AG09309 (cell line): ENCODE measurements around the gene PYCR2.
"Not testable (repeated sequence)": the region's sequence is repeated elsewhere in the genome, so short reads cannot be mapped to it uniquely, and the experiment has no call there.

Experiments used
- DNase-seq: peaks from one replicate; pipeline ENCODE4 v3.0.0-alpha.2; 2010; ENCODE audit warnings: low read depth
- H3K4me3 ChIP-seq: 2 replicates; pipeline ENCODE4 v1.5.1; 2011; ENCODE audit warnings: mild to moderate bottlenecking, low read depth, low read length, moderate library complexity; ENCODE audit not compliant: control insufficient read depth
- TF ChIP-seq, protein P1 (sequence below): IDR thresholded peaks from 2 replicates; pipeline ENCODE4 v1.5.1; 2011; ENCODE audit warnings: mild to moderate bottlenecking, low read depth, low read length, inconsistent platforms; ENCODE audit not compliant: insufficient read depth, control insufficient read depth; ENCODE audit errors: missing control alignments

PYCR2 gene

DNA sequence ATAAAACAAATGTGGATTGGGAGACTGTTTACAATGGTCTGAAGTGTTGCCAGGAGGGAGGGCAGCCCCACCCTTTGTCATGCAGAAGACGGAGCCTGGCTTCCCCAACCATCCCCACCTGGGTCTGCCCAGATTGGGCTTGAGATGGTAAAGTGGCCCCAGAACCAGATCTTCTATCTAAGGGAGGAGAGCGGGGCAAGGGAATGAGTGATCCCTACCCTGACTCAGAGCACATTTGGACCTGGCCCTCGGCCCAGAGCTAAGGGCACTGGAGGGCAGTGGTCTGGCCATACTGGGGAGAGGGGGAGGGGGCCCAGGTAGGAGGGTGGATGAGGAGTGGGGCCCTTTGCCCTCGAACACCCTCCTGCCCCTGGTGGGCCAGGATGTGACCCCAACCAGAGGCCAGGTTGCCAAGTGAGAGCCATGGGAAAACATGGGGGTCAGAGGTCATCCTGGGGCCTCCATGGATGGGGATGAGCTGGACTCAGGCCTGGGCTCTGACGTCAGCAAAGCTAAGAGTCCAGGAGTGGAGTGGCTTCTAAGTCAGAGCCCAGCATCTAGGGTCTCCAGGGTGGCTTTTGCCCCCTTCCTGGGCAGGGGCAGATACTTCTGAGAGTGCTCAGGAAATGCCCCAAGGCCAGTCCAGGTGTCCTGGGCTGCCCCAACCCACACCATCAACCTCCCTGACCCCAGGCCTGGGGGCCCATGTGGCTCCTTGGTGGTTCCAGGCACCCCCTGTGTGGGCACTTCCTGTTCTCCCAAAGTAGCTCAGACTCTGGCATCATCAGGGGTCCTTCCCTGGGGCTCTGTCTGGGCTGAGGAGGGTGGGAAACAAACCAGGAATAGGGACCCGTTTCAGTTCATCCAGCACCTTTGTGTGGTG, 33.5 kb downstream of the PYCR2 start:
- no peak for DNase-seq
- no peak overlapping the region for H3K4me3 ChIP-seq
- TF ChIP-seq, protein P1, sequence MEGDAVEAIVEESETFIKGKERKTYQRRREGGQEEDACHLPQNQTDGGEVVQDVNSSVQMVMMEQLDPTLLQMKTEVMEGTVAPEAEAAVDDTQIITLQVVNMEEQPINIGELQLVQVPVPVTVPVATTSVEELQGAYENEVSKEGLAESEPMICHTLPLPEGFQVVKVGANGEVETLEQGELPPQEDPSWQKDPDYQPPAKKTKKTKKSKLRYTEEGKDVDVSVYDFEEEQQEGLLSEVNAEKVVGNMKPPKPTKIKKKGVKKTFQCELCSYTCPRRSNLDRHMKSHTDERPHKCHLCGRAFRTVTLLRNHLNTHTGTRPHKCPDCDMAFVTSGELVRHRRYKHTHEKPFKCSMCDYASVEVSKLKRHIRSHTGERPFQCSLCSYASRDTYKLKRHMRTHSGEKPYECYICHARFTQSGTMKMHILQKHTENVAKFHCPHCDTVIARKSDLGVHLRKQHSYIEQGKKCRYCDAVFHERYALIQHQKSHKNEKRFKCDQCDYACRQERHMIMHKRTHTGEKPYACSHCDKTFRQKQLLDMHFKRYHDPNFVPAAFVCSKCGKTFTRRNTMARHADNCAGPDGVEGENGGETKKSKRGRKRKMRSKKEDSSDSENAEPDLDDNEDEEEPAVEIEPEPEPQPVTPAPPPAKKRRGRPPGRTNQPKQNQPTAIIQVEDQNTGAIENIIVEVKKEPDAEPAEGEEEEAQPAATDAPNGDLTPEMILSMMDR = no peak

DNA sequence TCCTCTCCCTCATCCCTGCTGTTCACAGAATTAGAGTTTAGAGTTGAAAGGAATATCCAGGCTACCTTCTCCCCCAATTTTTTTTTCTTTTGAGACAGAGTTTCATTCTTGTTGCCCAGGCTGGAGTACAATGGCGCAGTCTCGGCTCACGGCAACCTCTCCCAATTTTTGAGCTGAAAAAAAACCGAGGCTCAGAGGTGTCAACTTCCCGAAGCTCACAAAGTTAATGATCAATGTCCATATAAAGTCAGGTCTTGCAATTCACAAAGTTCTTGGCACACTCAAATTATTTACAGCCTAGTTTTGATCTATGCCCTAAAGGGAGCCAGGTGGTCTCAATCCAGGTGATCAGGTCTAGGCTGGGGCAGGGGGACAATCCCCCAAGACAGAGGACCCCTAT, 34.3 kb downstream of the PYCR2 start:
- no peak for DNase-seq
- no peak overlapping the region for H3K4me3 ChIP-seq
- TF ChIP-seq, protein P1 = no peak

DNA sequence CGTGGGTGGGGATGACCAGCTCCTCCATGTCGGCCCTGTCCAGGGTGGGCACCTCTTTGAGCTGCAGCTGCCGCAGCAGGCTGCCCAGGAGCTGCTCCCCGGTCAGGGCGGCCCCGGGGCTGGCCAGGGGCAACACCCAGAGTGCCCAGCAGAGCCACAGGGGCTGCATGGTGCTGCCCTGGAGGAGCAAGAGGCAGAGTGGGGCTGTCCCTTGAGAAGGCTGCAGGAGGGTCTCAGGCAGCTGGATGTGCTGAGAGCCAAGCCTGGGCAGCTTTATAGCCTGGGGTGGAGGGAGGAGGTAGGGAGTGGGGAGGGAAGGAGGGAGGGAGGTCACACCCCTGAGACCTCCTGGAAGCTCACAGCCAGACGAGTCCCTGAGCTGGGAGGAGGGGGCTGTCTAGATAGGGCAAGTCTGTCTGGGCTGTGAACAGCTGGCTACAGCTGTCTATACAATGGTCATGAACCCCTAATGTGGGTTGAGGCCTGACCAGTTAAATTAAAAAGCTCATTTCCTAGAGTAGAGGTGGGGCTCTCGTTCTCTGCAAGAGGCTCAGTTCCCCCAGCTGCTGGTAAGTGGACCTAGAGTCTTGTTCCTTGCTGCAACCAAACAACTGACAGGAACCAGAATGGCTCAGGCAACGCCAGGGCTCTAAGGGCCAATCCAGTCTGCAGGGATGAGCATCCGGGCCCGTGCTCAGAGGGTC, 35.0 kb downstream of the PYCR2 start, which contains the start of gene LEFTY1:
Gene LEFTY1 (minus strand): TSS at position 249 of the 704 bp plus-strand sequence. CDS start 80 bp downstream, at position 169.
- no peak within 1 kb of the TSS for H3K4me3 ChIP-seq
- TF ChIP-seq, protein P1 = no peak
- DNase-seq = no peak

DNA sequence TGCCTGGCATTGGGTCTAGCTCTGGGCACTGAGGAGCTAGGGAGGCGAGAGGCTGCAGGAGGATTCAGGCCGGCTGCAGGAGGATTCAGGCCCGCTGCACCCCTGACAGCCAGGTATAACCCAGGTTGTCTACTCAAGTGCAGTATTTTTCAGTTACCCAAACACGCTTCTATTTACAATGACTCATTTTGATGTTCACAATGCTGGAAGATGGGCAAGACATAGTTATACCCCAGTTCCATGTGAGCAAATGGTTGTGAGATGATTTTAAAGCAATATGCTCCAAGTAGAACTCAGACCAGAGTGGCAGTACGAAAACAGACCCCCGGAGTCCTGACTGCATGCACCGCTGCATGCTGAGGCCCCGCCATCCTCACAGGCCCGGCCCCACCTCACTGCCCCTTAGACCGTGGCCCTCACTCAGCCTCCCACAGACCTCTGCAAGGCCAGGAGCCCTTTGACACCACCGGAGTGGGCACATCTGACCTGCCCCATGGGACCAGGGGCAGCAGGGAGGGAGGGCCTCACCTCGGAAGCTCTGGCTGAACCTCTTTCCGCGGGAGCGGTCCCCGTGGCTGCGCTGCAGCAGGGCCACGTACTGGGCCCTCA, 35.7 kb downstream of the PYCR2 start:
- no peak overlapping the region for H3K4me3 ChIP-seq
- TF ChIP-seq, protein P1 = no peak
- DNase-seq = no peak

DNA sequence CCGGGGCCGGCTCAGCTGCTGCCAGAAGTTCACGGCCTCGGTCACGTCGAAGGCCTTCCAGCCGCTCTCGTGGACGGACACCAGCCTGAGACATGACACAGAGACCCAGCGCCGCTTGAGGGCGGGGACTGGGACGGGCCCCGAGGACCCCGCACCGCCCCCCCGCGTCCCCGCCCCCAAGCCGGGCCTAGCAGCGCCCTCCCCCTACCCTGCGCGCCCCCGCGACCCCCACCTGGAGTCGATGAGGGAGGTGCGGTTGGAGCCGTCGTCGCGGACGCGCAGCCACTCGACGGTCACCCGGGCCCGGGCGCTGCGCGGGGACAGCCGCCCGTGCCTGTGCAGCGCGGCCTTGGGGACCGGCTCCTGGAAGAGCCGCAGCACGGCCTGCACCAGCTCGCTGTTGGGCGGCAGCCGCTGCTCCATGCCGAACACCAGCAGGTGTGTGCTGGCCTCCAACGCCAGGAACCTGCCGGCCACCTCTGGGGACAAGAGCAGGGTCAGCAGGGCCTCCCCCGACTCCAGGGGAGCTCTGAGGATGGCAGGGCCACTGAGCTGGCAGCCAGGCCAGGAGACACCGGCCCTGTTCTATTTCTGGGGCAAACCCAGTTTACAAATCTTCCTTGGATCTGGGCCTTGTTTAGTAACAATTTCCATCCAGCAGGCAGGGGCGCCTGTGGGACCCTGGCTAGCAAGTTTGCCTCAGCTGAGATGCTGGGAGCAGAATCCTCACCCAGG, 36.3 kb downstream of the PYCR2 start:
- not testable (repeated sequence) for H3K4me3 ChIP-seq, DNase-seq

DNA sequence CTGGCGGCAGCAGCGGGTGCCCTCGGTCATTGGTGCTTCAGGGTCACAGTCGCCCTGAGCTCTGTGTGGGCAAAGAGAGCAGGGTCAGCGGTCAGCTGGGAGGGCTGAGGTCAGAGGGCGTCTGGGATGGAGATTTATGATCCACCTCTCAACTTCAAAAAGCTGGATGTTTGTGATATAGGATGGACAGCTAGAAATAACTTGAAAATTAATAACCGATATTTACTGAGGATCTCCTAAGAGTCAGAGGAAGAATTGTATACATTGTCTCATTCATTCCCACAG, 37.1 kb downstream of the PYCR2 start:
- TF ChIP-seq, protein P1 = no peak
- DNase-seq = no peak
- no peak overlapping the region for H3K4me3 ChIP-seq
